SU-DHL-6 (cell line): Measurements from ENCODE around the gene STIP1.

Source experiments
- H2AFZ ChIP-seq: fragments of 200-600 bp; sonication (generic); 2 replicates; pipeline ENCODE4 v1.6.1; 2014; ENCODE audit warnings: low read depth, mild to moderate bottlenecking, moderate library complexity, mixed read lengths, antibody characterized with exemption, low read length; ENCODE audit not compliant: severe bottlenecking
- H3F3A ChIP-seq: fragments of 200-600 bp; shearing (Covaris generic); 2 replicates; pipeline ENCODE4 v1.6.0; 2016; ENCODE audit warnings: antibody characterized with exemption, mild to moderate bottlenecking; ENCODE audit not compliant: insufficient read depth
- H3K27ac ChIP-seq: fragments of 200-600 bp; sonication (generic); 2 replicates; pipeline ENCODE4 v1.5.1; 2016; ENCODE audit warnings: low read depth, mild to moderate bottlenecking, low read length, moderate library complexity, mixed read lengths
- H3K27me3 ChIP-seq: fragments of 200-600 bp; sonication (generic), shearing (Covaris generic); 2 replicates; pipeline ENCODE4 v1.6.0; 2014; ENCODE audit warnings: mild to moderate bottlenecking, low read length
- H3K36me3 ChIP-seq: fragments of 200-600 bp; sonication (generic); 2 replicates; pipeline ENCODE4 v1.6.1; 2014; ENCODE audit warnings: mild to moderate bottlenecking, low read length, mixed read lengths
- H3K4me2 ChIP-seq: fragments of 300-600, 200-600 bp; shearing (Covaris generic), sonication (generic); 2 replicates; pipeline ENCODE4 v1.6.0; 2014; ENCODE audit warnings: low read length, low read depth, mild to moderate bottlenecking; ENCODE audit not compliant: poor library complexity, severe bottlenecking
- H3K4me3 ChIP-seq: fragments of 200-600 bp; sonication (generic); 2 replicates; pipeline ENCODE4 v1.5.1; 2014; ENCODE audit warnings: antibody characterized with exemption, low read length, mild to moderate bottlenecking, mixed read lengths; ENCODE audit not compliant: insufficient read depth, poor library complexity, severe bottlenecking
- H3K79me2 ChIP-seq: fragments of 200-600 bp; sonication (generic); 2 replicates; pipeline ENCODE4 v1.6.1; 2014; ENCODE audit warnings: mild to moderate bottlenecking, low read length, moderate library complexity; ENCODE audit not compliant: insufficient read depth
- H3K9ac ChIP-seq: fragments of 200-600 bp; sonication (generic); 2 replicates; pipeline ENCODE4 v1.7.0; 2014; ENCODE audit warnings: mild to moderate bottlenecking, low read length
- H3K9me2 ChIP-seq: fragments of 200-600 bp; sonication (generic); replicated peaks from 2 replicates; pipeline ENCODE4 v1.6.1; 2014; ENCODE audit warnings: low read length; ENCODE audit not compliant: insufficient read depth
- H3K9me3 ChIP-seq: fragments of 200-600 bp; sonication (generic); 2 replicates; pipeline ENCODE4 v1.6.1; 2014; ENCODE audit warnings: low read length, mixed read lengths; ENCODE audit not compliant: insufficient read depth
- H4K20me1 ChIP-seq: fragments of 200-600 bp; sonication (generic); 2 replicates; pipeline ENCODE4 v1.6.1; 2014; ENCODE audit warnings: low read depth, mild to moderate bottlenecking, antibody characterized with exemption, low read length, moderate library complexity, mixed read lengths
- EZH2phosphoT487 ChIP-seq: fragments of 200-600 bp; sonication (generic), shearing (Covaris generic); conservative IDR thresholded peaks from 2 replicates; pipeline ENCODE4 v1.6.1; 2018; ENCODE audit warnings: mild to moderate bottlenecking, antibody characterized with exemption, low read length, moderate library complexity, mixed read lengths
- TF ChIP-seq, protein P1 (sequence below): fragments of 200-600 bp; sonication (generic); IDR thresholded peaks from one replicate; pipeline ENCODE4 v1.5.1; 2017; ENCODE audit warnings: antibody characterized with exemption, mild to moderate bottlenecking, low read length, moderate library complexity; ENCODE audit not compliant: insufficient read depth, poor library complexity, severe bottlenecking

The STIP1 gene

DNA sequence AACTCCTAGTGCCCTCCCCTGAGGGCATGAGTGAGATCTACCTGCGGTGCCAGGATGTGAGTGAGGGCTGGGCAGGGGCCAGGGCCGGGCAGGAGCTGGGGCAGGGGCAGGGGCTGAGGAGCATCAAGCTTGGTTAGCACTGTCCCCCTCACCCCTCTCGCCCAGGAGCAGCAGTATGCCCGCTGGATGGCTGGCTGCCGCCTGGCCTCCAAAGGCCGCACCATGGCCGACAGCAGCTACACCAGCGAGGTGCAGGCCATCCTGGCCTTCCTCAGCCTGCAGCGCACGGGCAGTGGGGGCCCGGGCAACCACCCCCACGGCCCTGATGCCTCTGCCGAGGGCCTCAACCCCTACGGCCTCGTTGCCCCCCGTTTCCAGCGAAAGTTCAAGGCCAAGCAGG lies 34.3 kb downstream of the STIP1 start:
- H3K4me2 ChIP-seq, result no peak overlapping the region
- H3K9me3 ChIP-seq, result no peaks in the 10 kb centered on the region
- H2AFZ ChIP-seq, result no peak overlapping the region
- no peaks in the 10 kb centered on the region for H3K79me2 ChIP-seq
- H3K9me2 ChIP-seq, result no peaks in the 10 kb centered on the region
- H4K20me1 ChIP-seq, result no peaks in the 10 kb centered on the region
- H3K27me3 ChIP-seq, result no peaks in the 10 kb centered on the region
- no peak overlapping the region for H3K9ac ChIP-seq
- H3F3A ChIP-seq, result peaks cover 12% of the 10 kb centered on the region
- no peak overlapping the region for H3K27ac ChIP-seq
- H3K36me3 ChIP-seq, result peaks cover under 1% of the 10 kb centered on the region; the same call in 1 of the 2 replicates
- H3K4me3 ChIP-seq, result no peak overlapping the region
- TF ChIP-seq, protein P1, sequence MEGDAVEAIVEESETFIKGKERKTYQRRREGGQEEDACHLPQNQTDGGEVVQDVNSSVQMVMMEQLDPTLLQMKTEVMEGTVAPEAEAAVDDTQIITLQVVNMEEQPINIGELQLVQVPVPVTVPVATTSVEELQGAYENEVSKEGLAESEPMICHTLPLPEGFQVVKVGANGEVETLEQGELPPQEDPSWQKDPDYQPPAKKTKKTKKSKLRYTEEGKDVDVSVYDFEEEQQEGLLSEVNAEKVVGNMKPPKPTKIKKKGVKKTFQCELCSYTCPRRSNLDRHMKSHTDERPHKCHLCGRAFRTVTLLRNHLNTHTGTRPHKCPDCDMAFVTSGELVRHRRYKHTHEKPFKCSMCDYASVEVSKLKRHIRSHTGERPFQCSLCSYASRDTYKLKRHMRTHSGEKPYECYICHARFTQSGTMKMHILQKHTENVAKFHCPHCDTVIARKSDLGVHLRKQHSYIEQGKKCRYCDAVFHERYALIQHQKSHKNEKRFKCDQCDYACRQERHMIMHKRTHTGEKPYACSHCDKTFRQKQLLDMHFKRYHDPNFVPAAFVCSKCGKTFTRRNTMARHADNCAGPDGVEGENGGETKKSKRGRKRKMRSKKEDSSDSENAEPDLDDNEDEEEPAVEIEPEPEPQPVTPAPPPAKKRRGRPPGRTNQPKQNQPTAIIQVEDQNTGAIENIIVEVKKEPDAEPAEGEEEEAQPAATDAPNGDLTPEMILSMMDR, result no peak
- no peak for TF ChIP-seq EZH2phosphoT487

DNA sequence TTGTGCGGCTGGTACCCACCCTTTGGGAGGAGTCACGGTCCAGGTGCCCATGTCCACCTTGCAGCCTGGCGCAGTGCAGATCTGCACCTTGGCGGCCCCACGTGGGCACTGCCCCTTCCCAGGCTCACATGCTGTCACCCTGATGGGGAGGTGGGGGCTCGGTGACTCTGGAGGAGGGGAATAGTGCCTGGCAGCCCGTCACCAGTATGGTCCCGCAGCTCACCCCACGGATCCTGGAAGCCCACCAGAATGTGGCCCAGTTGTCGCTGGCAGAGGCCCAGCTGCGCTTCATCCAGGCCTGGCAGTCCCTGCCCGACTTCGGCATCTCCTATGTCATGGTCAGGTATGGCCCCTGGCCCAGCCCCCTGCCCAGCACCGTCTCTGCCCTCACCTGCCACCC lies 34.8 kb downstream of the STIP1 start:
- no peak overlapping the region for H3K4me3 ChIP-seq
- H3K79me2 ChIP-seq, result no peaks in the 10 kb centered on the region
- no peak overlapping the region for H3K9ac ChIP-seq
- H3K9me2 ChIP-seq, result no peaks in the 10 kb centered on the region
- no peak overlapping the region for H3K27ac ChIP-seq
- no peak for TF ChIP-seq EZH2phosphoT487
- TF ChIP-seq, protein P1, result no peak
- peaks cover 11% of the 10 kb centered on the region for H3F3A ChIP-seq
- H3K27me3 ChIP-seq, result no peaks in the 10 kb centered on the region
- H3K36me3 ChIP-seq, result no peaks in the 10 kb centered on the region
- no peaks in the 10 kb centered on the region for H4K20me1 ChIP-seq
- H3K9me3 ChIP-seq, result no peaks in the 10 kb centered on the region
- H2AFZ ChIP-seq, result no peak overlapping the region
- no peak overlapping the region for H3K4me2 ChIP-seq

DNA sequence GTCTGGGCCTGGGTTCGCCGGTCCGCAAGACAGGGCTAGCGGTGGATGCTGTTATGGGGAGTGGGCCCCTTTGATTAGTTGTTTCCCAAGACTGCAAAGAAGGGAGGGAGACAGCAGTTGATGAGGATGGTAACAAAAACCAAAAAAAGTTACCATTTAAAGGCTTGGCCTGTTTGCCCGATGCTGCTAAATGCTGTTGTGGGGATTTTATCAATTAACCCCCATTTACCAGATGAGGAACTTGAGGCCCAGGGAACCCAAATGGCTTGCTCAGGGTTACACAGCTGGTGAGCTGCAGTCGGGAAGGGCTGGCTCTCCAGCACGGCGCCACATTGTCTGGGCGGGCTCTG lies 36.7 kb downstream of the STIP1 start:
- no peaks in the 10 kb centered on the region for H3K9me2 ChIP-seq
- H3K4me3 ChIP-seq, result no peak overlapping the region
- no peaks in the 10 kb centered on the region for H3K27me3 ChIP-seq
- no peaks in the 10 kb centered on the region for H4K20me1 ChIP-seq
- H3K79me2 ChIP-seq, result no peaks in the 10 kb centered on the region; the same call in 1 of the 2 replicates
- no peaks in the 10 kb centered on the region for H3K9me3 ChIP-seq
- H3K4me2 ChIP-seq, result no peak overlapping the region
- peaks cover 26% of the 10 kb centered on the region for H3F3A ChIP-seq
- no peak overlapping the region for H3K27ac ChIP-seq
- no peaks in the 10 kb centered on the region for H3K36me3 ChIP-seq
- no peak overlapping the region for H2AFZ ChIP-seq
- no peak overlapping the region for H3K9ac ChIP-seq
- TF ChIP-seq, protein P1, result no peak
- no peak for TF ChIP-seq EZH2phosphoT487
